Right lobe of liver (tissue), 4 donors: ENCODE data around the gene CHST1.

Experiments used
- CTCF ChIP-seq, 4 donors: fragments of 200-600 bp in 3 of 4; fragments of 450-650 bp in 1 of 4; IDR thresholded peaks; one replicate each; pipeline versions ENCODE4 v1.5.1 to v1.8.0; 2016 to 2022; ENCODE audit warnings: antibody characterized with exemption in 4 of 4, mild to moderate bottlenecking in 2 of 4
- POLR2A ChIP-seq: fragments of 450-650 bp; IDR thresholded peaks from one replicate; pipeline ENCODE4 v1.6.1; 2017; ENCODE audit warnings: antibody characterized with exemption, mild to moderate bottlenecking
- donor health status: DM: no; HTN: no; CAD: no.
- donor health status: DM: no; HTN: no; CAD: no.
- donor health status: DM: no; HTN: yes; CAD: no.

GRCh38 chr11:45685964-45686537 lies 20.6 kb upstream of the CHST1 start:
- TF ChIP-seq CTCF (IDR thresholded peaks at IDR 0.05) (no peak), POLR2A (no peak)
